Fibroblast of lung (primary cell): ENCODE measurements around the gene TMEM121B.

Experiments
- CTCF ChIP-seq, 2 donors: IDR thresholded peaks in 1 of 2; conservative IDR thresholded peaks in 1 of 2; 1 replicate in 1 of 2; 2 replicates in 1 of 2; pipeline ENCODE4 v1.5.1; 2011 to 2012; ENCODE audit warnings: low read length in 2 of 2, control low read depth in 1 of 2, inconsistent platforms in 1 of 2, low read depth in 1 of 2, mild to moderate bottlenecking in 1 of 2
- EZH2 ChIP-seq: IDR thresholded peaks from 2 replicates; pipeline ENCODE4 v1.5.1; 2012; ENCODE audit warnings: low read length, control low read depth, mild to moderate bottlenecking; ENCODE audit errors: missing control alignments

- TF ChIP-seq CTCF (conservative IDR thresholded peaks at IDR 0.05 in 1 of 2, IDR thresholded peaks at IDR 0.05 in 1 of 2; ENCODE audit: low read depth in 1 of 2, low read length in 2 of 2) (no peak), EZH2 (no peak)
These were observed 46.3 kb upstream of the TMEM121B start for GRCh38 chr22:17167486-17167885.
